Fibroblast of pulmonary artery (primary cell): Measurements from ENCODE around the gene WASL.
A peak's percentile ranks its signal among the peaks of the same experiment; 100 is the strongest.

Experiments used
- DNase-seq: peaks from one replicate; pipeline ENCODE4 v3.0.0-alpha.2; 2010; ENCODE audit warnings: low read depth
- H3K4me3 ChIP-seq: replicated peaks from 2 replicates; pipeline ENCODE4 v1.5.1; 2011; ENCODE audit warnings: low read depth, mild to moderate bottlenecking, control low read depth, low read length, moderate library complexity
- CTCF ChIP-seq: IDR thresholded peaks from 2 replicates; pipeline ENCODE4 v1.5.1; 2011; ENCODE audit warnings: mild to moderate bottlenecking, control low read depth, low read length, inconsistent platforms; ENCODE audit errors: missing control alignments

Gene WASL

GRCh38 chr7:123687727-123688126, 61.1 kb downstream of the WASL start:
- TF ChIP-seq CTCF, result no peak
- DNase-seq, result no peak
- H3K4me3 ChIP-seq, result no peak overlapping the region

- no peak for TF ChIP-seq CTCF
- H3K4me3 ChIP-seq, result no peak overlapping the region
- no peak for DNase-seq
These were observed 61.6 kb downstream of the WASL start for GRCh38 chr7:123687161-123687560.

GRCh38 chr7:123682690-123683089, 66.1 kb downstream of the WASL start:
- TF ChIP-seq CTCF, result peak; percentile 53
- H3K4me3 ChIP-seq, result no peak overlapping the region
- peak; percentile 83 for DNase-seq

GRCh38 chr7:123681561-123681960, 67.2 kb downstream of the WASL start:
- DNase-seq, result no peak
- no peak for TF ChIP-seq CTCF

GRCh38 chr7:123680580-123680979, 68.2 kb downstream of the WASL start:
- no peak overlapping the region for H3K4me3 ChIP-seq
- DNase-seq, result no peak
- TF ChIP-seq CTCF, result no peak

More at GRCh38 chr7:123681561-123681960, 67.2 kb downstream of the WASL start:
- no peak overlapping the region for H3K4me3 ChIP-seq

GRCh38 chr7:123679614-123680013, 69.2 kb downstream of the WASL start:
- H3K4me3 ChIP-seq, result no peak overlapping the region
- no peak for DNase-seq
- no peak for TF ChIP-seq CTCF

- no peak for TF ChIP-seq CTCF
- DNase-seq, result no peak
- H3K4me3 ChIP-seq, result no peak overlapping the region
These were observed 71.6 kb downstream of the WASL start for GRCh38 chr7:123677061-123677715.
